ENCODE measurements around the gene LGALS9. TPM values are rescaled to one million over a fixed set of nuclear protein-coding genes. Genes with fewer than 3 reads are reported as not detected.
"Not testable (repeated sequence)": the region's sequence is repeated elsewhere in the genome, so short reads cannot be mapped to it uniquely, and the experiment has no call there.

The LGALS9 gene
- total and polyA plus RNA-seq, 2 experiments from 2014 or later = 0.48 to 0.73 TPM

GRCh38 chr17:27634776-27635175, 3.8 kb downstream of the LGALS9 start:
- DNase-seq (ENCODE audit: low spot score) (no peak), ATAC-seq (no peak)
- TF ChIP-seq EZH2 (IDR thresholded peaks at IDR 0.05; ENCODE audit: low read depth, unreplicated experiment) = no peak
- TF ChIP-seq ETS1 (IDR thresholded peaks at IDR 0.05) = no peak
- TF ChIP-seq CREB1 (CRISPR knock-in tag; IDR thresholded peaks at IDR 0.05; ENCODE audit: low read depth) = no peak
- no peak for TF ChIP-seq EZH2phosphoT487 (IDR thresholded peaks at IDR 0.05; ENCODE audit: unreplicated experiment)
- no peak for TF ChIP-seq ZNF114 (CRISPR knock-in tag; IDR thresholded peaks at IDR 0.05)
- no peak for TF ChIP-seq POLR2AphosphoS5 (IDR thresholded peaks at IDR 0.05; ENCODE audit: low read depth)
- TF ChIP-seq JUNB (IDR thresholded peaks at IDR 0.05; ENCODE audit: unreplicated experiment) = no peak
- H3K4me1 Mint-ChIP-seq = peaks cover 4% of the 10 kb centered on the region; the same call in 2 of the 3 replicates
- Histone ChIP-seq H3K4me2 (no peak overlapping the region), H3K4me1 (ENCODE audit: insufficient read depth) (no peaks in the 10 kb centered on the region), H3F3A (replicated peaks; ENCODE audit: low read depth) (no peaks in the 10 kb centered on the region), H3K27me3 (ENCODE audit: insufficient read depth) (no peaks in the 10 kb centered on the region), H3K79me2 (replicated peaks; ENCODE audit: insufficient read depth) (no peaks in the 10 kb centered on the region), H3K36me3 (ENCODE audit: insufficient read depth) (no peaks in the 10 kb centered on the region), H3K27ac (ENCODE audit: low read depth) (no peak overlapping the region), H3K9me2 (ENCODE audit: insufficient read depth) (no peaks in the 10 kb centered on the region), H4K20me1 (replicated peaks; ENCODE audit: insufficient read depth) (no peaks in the 10 kb centered on the region), H2AFZ (no peak overlapping the region), H3K4me3 (no peak overlapping the region)
- H3K36me3 Mint-ChIP-seq (ENCODE audit: low read depth) = no peaks in the 10 kb centered on the region
- no peak overlapping the region for H3K27ac Mint-ChIP-seq
- H3K9me3 Mint-ChIP-seq = no peaks in the 10 kb centered on the region
- no peak overlapping the region for H3K4me3 Mint-ChIP-seq
- H3K27me3 Mint-ChIP-seq (ENCODE audit: insufficient read depth, low read depth, poor library complexity) = peaks cover 4% of the 10 kb centered on the region

GRCh38 chr17:27635275-27635823, 4.4 kb downstream of the LGALS9 start:
- H2AFZ ChIP-seq = no peak overlapping the region
- H3K4me2 ChIP-seq = no peak overlapping the region
- no peak for DNase-seq (ENCODE audit: low spot score)
- no peak overlapping the region for H3K4me3 ChIP-seq
- Mint-ChIP-seq H3K27ac (no peak overlapping the region), H3K4me1 (peaks cover 5% of the 10 kb centered on the region), H3K36me3 (ENCODE audit: low read depth) (no peaks in the 10 kb centered on the region), H3K4me3 (no peak overlapping the region), H3K27me3 (ENCODE audit: insufficient read depth, low read depth, poor library complexity) (peaks cover 2% of the 10 kb centered on the region), H3K9me3 (no peaks in the 10 kb centered on the region)
- no peaks in the 10 kb centered on the region for H3K9me2 ChIP-seq (ENCODE audit: insufficient read depth)
- ATAC-seq = no peak
- H3K36me3 ChIP-seq (ENCODE audit: insufficient read depth) = no peaks in the 10 kb centered on the region
- no peaks in the 10 kb centered on the region for H3K4me1 ChIP-seq (ENCODE audit: insufficient read depth)
- H3K27me3 ChIP-seq (ENCODE audit: insufficient read depth) = no peaks in the 10 kb centered on the region
- H3F3A ChIP-seq (replicated peaks; ENCODE audit: low read depth) = no peaks in the 10 kb centered on the region
- no peak overlapping the region for H3K27ac ChIP-seq (ENCODE audit: low read depth)
- no peaks in the 10 kb centered on the region for H4K20me1 ChIP-seq (replicated peaks; ENCODE audit: insufficient read depth)
- TF ChIP-seq JUNB (IDR thresholded peaks at IDR 0.05; ENCODE audit: unreplicated experiment) = no peak
- no peak for TF ChIP-seq ZNF331 (CRISPR knock-in tag; IDR thresholded peaks at IDR 0.05; ENCODE audit: low read depth)
- no peak for TF ChIP-seq EZH2phosphoT487 (IDR thresholded peaks at IDR 0.05; ENCODE audit: unreplicated experiment)
- TF ChIP-seq CREB1 (CRISPR knock-in tag; IDR thresholded peaks at IDR 0.05; ENCODE audit: low read depth) = no peak
- TF ChIP-seq CTCF (conservative IDR thresholded peaks at IDR 0.05; ENCODE audit: low read depth in 2 of 2) = no peak
- TF ChIP-seq ZNF114 (CRISPR knock-in tag; IDR thresholded peaks at IDR 0.05) = no peak
- no peak for TF ChIP-seq STAT1 (IDR thresholded peaks at IDR 0.05; ENCODE audit: unreplicated experiment)
- no peak for TF ChIP-seq EZH2 (IDR thresholded peaks at IDR 0.05; ENCODE audit: low read depth, unreplicated experiment)
- TF ChIP-seq REST (IDR thresholded peaks at IDR 0.05; ENCODE audit: unreplicated experiment) = no peak
- no peak for TF ChIP-seq POLR2AphosphoS5 (IDR thresholded peaks at IDR 0.05; ENCODE audit: low read depth)
- H3K79me2 ChIP-seq (replicated peaks; ENCODE audit: insufficient read depth) = no peaks in the 10 kb centered on the region

- not testable (repeated sequence) for DNase-seq (ENCODE audit: low spot score); H3F3A ChIP-seq (replicated peaks; ENCODE audit: low read depth); H4K20me1 ChIP-seq (replicated peaks; ENCODE audit: insufficient read depth); H3K79me2 ChIP-seq (replicated peaks; ENCODE audit: insufficient read depth); H3K4me1 ChIP-seq (ENCODE audit: insufficient read depth); H3K27me3 Mint-ChIP-seq (ENCODE audit: insufficient read depth, low read depth, poor library complexity); H3K27me3 ChIP-seq (ENCODE audit: insufficient read depth); H3K4me1 Mint-ChIP-seq; H3K36me3 ChIP-seq (ENCODE audit: insufficient read depth); H3K9me2 ChIP-seq (ENCODE audit: insufficient read depth); H3K4me3 Mint-ChIP-seq; ATAC-seq; H3K4me2 ChIP-seq; H3K4me3 ChIP-seq; H3K27ac Mint-ChIP-seq; H2AFZ ChIP-seq; H3K9me3 Mint-ChIP-seq; H3K36me3 Mint-ChIP-seq (ENCODE audit: low read depth); H3K27ac ChIP-seq (ENCODE audit: low read depth)
Observed at GRCh38 chr17:27636005-27636520, 5.1 kb downstream of the LGALS9 start.
